ENCODE measurements around the gene CTRL. TPM values are rescaled to one million over a fixed set of nuclear protein-coding genes. Genes with fewer than 3 reads are reported as not detected.
A peak's percentile ranks its signal among the peaks of the same experiment; 100 is the strongest.
"Not testable (repeated sequence)": the region's sequence is repeated elsewhere in the genome, so short reads cannot be mapped to it uniquely, and the experiment has no call there.

CTRL gene
- total and polyA plus RNA-seq, 4 donors = 0.09 to 5.0 (median 0.30) TPM

GRCh38 chr16:67915831-67916723 is 15.6 kb downstream of the CTRL start:
- Histone ChIP-seq H3K36me3 (ENCODE audit: control insufficient read depth in 4 of 4, insufficient read depth in 3 of 4, low read depth in 1 of 4, low read length in 3 of 4) (peaks cover 0 to 11% (median 5%) of the 10 kb centered on the region in 4 donors), H3K9ac (ENCODE audit: low read depth in 1 of 2, low read length in 2 of 2) (no peak overlapping the region), H3K4me3 (ENCODE audit: low read depth in 1 of 3, low read length in 3 of 3) (no peak overlapping the region), H3K4me1 (ENCODE audit: control insufficient read depth in 4 of 4, insufficient read depth in 4 of 4, low read length in 3 of 4) (peaks cover 11 to 35% (median 26%) of the 10 kb centered on the region in 4 donors), H3K27me3 (ENCODE audit: control insufficient read depth in 4 of 4, insufficient read depth in 4 of 4, low read length in 3 of 4) (no peaks in the 10 kb centered on the region), H3K9me3 (ENCODE audit: control insufficient read depth in 4 of 4, low read length in 3 of 4) (no peaks in the 10 kb centered on the region), H3K27ac (ENCODE audit: low read depth in 1 of 2, low read length in 2 of 2) (peak overlapping the region; percentile 1 to 25)
- DNase-seq (ENCODE audit: low spot score) = no peak
- 67% methylated on average over 7 of the region's 7 CpGs for WGBS
- TF ChIP-seq HNF4A (conservative IDR thresholded peaks at IDR 0.05) (peak; percentile 78 to 83), REST (IDR thresholded peaks at IDR 0.05) (no peak), SP1 (IDR thresholded peaks at IDR 0.05) (peak; percentile 50), JUND (IDR thresholded peaks at IDR 0.05) (no peak), HNF4G (IDR thresholded peaks at IDR 0.05) (peak; percentile 42), CTCF (IDR thresholded peaks at IDR 0.05; ENCODE audit: low read depth, low read length, missing input control) (no peak), RAD21 (IDR thresholded peaks at IDR 0.05) (peak in 1 of 2 donors; percentile 13), GABPA (IDR thresholded peaks at IDR 0.05 in 1 of 2, conservative IDR thresholded peaks at IDR 0.05 in 1 of 2) (no peak), FOXA2 (IDR thresholded peaks at IDR 0.05) (no peak), TAF1 (conservative IDR thresholded peaks at IDR 0.05) (no peak), NR2F2 (IDR thresholded peaks at IDR 0.05) (no peak), YY1 (IDR thresholded peaks at IDR 0.05) (no peak), FOXA1 (IDR thresholded peaks at IDR 0.05) (no peak), RXRA (IDR thresholded peaks at IDR 0.05) (peak; percentile 58 to 78), ATF3 (IDR thresholded peaks at IDR 0.05) (no peak), EGR1 (IDR thresholded peaks at IDR 0.05; ENCODE audit: low read depth in 2 of 2) (no peak), ZBTB33 (IDR thresholded peaks at IDR 0.05) (no peak)
- TF ChIP-seq, protein P1, sequence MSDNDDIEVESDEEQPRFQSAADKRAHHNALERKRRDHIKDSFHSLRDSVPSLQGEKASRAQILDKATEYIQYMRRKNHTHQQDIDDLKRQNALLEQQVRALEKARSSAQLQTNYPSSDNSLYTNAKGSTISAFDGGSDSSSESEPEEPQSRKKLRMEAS (IDR thresholded peaks at IDR 0.05) = no peak

DNA sequence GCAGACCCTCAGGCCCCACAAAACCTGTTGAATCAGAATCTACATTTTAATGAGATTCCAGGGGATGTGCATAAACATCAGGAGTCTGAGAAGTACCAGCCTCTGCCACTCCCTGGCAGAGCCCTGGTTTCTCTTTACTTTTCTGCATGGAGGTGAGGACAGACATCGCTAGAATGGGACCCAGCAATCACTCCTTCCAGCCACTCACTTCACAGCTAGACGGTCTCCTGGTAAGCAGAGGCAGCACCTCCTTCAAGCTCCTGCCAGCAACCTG is 16.2 kb downstream of the CTRL start:
- peaks cover 0 to 15% (median 7%) of the 10 kb centered on the region in 4 donors for H3K36me3 ChIP-seq (ENCODE audit: control insufficient read depth in 4 of 4, insufficient read depth in 3 of 4, low read depth in 1 of 4, low read length in 3 of 4)
- not testable (repeated sequence) for H3K4me3 ChIP-seq (ENCODE audit: low read depth in 1 of 3, low read length in 3 of 3); H3K9ac ChIP-seq (ENCODE audit: low read depth in 1 of 2, low read length in 2 of 2); DNase-seq (ENCODE audit: low spot score); H3K9me3 ChIP-seq (ENCODE audit: control insufficient read depth in 4 of 4, low read length in 3 of 4); H3K27me3 ChIP-seq (ENCODE audit: control insufficient read depth in 4 of 4, insufficient read depth in 4 of 4, low read length in 3 of 4)
- WGBS = 49% methylated on average over 2 of the region's 2 CpGs
- H3K4me1 ChIP-seq (ENCODE audit: control insufficient read depth in 4 of 4, insufficient read depth in 4 of 4, low read length in 3 of 4) = peaks cover 11 to 35% (median 26%) of the 10 kb centered on the region in 4 donors
- peak overlapping the region in 1 of 2 donors; percentile 25 for H3K27ac ChIP-seq (ENCODE audit: low read depth in 1 of 2, low read length in 2 of 2)
